Fibroblast of skin of scalp (primary cell): ENCODE results near the gene BSND.
A peak's percentile ranks its signal among the peaks of the same experiment; 100 is the strongest.

ENCODE experiments used
- DNase-seq: peaks from one replicate; pipeline ENCODE4 v3.0.0-alpha.2; 2013

BSND gene

DNA sequence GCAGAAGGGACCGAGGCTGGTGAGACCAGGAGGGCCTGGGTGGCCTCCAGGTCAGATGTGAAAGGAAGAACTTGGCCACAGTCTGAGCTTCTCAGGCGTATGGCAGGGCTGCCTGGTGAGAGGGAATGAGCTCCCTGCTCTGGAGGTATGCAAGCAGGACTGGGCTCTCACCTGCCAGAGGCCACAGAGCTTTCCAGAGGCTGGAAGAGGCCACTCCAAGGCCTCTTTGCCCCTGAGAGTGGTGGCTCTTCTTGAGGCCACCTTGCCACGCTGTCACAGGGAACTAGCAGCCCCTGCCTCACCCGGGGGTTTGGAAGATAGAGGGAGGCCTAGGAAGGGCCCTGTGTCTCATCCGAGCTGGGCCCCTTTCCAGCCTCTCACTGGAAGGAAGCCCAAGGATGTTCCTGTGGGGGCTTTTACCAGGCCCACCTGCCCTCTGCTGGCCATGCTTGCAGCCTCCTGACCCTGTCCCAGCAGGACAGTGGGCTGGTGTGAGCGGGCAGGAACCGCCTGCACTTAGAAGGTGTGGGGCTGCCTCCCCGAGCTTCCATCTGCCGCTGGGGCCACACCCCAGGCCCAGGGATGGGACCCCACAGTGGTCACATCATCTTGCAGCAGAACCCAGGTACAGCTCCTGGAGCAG, 50.7 kb downstream of the BSND start:
- DNase-seq, result no peak

DNA sequence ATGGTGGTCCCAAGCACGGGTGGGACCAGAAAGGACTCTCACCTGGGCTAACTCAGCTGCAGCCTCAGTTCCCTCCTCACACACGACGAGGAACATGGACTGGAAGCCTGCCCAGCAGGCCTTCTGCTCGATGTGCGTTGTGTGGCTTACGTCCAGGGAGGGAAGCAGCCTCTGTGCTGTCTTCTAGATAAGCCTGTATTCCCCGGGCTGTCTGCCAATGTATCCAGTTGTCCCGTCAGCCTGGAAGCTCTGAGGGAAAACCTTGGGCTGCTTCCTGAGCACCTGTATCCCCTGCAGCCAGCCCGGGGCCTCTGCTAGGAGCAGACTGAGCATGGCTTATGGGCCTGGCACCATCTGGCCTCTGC, 51.2 kb downstream of the BSND start:
- DNase-seq, result peak; percentile 38

DNA sequence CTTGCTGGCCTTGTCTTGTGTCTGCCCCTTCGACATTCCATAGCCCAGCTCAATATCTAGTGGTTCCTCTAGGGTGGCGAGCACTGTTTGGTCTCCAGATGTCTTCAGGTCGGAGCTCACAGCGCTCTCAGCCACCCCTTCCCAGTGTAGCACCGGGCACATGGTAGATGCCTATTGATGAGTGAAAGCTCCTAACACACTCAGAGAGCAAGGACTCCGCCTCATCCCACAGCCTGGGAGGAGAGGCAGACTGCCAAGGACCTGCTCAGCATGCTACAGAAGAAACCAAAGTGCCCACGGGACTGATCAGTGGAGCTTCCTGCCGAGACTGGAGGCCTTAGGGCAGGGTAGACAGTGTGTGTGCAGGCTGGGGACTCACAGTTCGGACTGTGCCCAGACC, 51.5 kb downstream of the BSND start:
- DNase-seq, result peak; percentile 81

DNA sequence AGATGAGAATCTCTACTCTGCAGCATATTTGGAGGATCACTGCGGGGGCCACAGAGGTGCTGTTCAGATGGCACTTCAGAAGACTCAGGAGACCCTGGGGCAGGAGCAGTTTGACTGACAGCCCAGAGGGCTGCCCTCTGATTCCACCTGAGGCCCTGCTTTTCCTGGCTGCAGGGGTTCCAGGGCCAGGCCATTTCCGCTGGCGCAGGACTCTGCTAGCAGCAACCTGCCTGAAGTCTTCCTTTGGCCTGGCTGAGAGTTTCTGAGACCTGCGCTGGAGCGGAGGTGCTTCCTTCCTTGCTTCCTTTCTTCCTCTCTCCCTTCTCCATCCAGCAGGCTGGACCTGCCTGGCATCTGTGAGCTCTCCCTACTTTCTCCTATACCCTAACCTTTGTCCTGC, 52.4 kb downstream of the BSND start:
- no peak for DNase-seq

DNA sequence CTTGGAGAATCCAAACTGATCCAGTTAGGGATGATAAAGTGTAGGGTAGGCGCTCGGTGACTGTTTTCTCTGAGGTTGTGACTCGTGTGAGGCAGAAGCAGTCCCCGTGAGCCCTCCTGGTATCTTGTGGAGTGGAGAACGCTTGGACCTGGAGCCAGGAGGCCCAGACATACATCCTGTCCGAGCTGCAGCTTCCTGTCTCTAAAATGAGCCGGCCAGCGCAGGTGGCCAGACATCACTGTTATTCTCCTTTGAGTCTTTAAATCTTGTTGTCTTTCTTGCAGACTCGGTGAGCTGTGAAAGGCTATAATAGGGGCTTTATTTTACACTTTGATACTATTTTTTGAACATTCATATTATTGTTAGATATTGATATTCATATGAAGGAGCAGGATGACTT, 52.9 kb downstream of the BSND start:
- no peak for DNase-seq

DNA sequence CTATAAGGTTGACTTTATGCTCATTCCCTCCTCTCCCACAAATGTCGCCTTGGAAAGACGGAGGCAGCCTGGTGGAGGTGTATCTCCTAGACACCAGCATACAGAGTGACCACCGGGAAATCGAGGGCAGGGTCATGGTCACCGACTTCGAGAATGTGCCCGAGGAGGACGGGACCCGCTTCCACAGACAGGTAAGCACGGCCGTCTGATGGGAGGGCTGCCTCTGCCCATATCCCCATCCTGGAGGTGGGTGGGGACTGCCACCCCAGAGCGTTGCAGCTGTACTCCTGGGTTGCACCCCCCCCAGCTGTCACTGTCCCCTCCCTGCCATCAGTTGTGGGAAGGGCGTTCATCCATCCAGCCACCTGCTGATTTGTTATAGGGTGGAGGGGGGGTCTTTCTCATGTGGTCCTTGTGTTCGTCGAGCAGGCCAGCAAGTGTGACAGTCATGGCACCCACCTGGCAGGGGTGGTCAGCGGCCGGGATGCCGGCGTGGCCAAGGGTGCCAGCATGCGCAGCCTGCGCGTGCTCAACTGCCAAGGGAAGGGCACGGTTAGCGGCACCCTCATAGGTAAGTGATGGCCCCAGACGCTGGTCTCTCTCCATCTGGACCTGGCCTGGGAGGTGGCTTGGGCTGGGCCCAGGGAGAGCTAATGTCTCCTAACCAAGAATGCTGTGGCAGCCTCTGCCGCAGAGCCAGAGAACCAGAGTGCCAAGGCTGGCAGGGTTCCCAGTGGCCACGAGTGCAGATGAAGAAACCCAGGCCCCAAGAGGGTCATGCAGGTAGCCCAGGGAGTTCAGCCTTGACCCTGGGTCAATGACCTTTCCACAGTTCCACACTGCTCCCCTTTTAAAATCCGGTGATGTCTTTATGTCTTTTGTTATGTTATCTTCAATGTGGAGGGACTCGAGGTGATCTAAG, 53.7 kb downstream of the BSND start:
- DNase-seq, result no peak

DNA sequence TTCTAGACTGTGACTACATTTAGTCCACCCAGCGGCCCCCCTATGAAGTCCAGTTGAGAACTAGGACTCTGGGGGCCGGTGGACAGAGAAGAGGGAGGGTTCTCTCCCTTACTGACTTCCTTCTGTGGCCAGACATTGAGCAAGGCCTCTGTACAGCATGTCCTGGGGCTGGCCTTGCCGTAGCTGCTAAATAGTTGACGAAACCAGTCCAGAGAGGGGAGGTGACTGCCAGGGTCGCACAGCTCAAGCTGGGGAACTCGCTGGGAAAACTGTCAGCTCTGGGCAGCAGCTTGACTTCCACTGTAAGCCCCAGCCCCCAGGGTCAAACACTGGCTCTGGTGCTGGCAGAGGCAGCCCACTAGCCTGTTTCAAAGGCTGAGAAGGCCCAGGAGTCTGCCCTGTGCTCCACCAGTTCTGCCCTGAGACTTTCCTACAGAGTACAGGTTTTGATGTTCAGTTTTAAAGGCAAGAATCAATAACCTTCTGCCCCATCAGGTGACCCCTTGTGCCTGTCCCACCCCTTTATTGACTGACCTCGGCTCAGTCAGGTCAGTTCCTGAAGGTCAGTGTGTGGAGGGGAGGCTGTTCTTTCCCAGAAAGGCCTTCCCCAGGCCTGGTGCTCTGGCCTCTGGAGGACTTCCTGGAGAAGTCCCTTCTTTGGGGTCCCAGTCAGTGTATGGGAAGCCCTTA, 54.7 kb downstream of the BSND start:
- DNase-seq, result no peak

DNA sequence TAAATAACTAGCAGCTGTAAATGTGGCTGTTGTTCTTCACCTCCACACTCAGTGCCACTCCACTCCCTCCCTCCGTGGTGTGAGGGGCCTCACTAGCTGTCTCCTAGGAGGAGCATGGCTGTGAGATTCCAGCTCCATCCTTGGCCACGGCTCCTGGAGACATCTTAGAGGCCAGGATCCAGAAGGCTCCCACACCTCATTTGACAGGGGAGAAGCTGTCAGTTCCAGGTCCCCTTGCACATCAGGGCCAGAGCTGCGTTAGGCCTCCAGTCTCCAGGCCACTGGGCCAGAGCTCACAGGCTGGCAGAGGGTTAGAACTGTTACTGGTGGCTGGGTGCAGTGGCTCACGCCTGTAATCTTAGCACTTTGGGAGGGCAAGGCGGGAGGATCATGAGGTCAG, 55.7 kb downstream of the BSND start:
- no peak for DNase-seq

DNA sequence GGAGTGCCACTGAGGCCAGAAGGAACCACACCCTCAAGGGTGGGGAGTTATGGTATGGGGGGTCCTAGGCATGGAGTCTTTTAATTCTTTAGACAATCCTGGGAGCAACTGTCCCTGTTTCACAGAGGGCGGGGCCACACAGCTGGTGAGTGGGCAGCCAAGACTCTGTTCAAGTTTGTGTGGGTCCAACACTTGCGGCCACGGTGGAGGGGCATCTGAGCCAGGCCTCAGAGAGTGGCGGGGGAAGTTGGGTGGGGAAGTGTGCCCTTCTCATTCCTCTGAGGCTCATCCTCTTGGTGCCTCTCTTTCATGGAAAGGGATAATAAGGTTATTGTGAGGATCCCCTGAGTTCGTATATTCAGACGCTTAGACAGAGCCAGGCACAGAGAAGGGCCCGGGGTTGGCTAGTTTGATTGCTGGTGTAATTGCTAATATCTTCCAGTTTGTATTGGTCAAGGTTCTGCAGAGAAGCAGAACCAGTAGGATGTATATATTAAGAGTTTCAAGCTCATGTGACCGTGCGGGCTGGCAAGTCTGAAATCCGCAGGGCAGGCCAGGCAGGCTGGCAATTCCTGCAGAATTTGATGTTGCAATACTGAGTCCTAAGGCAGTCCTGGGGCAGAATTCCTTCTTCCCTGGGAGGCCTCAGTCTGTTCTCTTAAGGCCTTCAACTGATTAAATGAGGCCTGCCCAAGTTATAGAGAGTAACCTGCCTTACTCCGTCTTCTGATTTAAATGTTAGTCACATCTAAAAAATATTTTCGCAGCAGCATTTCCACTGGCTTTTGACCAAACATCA, 56.5 kb downstream of the BSND start:
- no peak for DNase-seq

DNA sequence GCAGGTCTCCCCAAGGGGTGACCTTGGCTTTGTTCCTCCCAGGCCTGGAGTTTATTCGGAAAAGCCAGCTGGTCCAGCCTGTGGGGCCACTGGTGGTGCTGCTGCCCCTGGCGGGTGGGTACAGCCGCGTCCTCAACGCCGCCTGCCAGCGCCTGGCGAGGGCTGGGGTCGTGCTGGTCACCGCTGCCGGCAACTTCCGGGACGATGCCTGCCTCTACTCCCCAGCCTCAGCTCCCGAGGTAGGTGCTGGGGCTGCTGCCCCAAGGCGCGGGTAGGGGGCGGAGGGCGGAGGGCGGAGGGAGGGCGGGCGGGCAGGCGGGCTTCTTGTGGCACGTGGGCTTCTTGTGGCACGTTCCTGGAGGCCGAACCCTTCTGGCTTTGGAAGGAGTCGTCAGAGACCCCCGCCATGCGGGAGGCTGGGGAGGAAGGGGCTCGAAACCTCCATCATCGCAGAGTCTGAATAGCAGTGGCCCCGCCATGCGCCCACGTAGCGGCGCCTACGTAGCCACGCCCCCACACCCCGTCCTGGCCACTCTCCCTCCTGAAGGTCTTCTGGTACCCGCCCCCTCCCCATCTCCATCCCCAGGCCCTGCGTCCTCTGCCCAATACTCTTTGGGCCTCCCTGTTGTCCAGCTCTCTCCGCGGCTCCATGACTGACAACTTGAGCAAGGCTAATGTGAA, 57.4 kb downstream of the BSND start:
- no peak for DNase-seq

DNA sequence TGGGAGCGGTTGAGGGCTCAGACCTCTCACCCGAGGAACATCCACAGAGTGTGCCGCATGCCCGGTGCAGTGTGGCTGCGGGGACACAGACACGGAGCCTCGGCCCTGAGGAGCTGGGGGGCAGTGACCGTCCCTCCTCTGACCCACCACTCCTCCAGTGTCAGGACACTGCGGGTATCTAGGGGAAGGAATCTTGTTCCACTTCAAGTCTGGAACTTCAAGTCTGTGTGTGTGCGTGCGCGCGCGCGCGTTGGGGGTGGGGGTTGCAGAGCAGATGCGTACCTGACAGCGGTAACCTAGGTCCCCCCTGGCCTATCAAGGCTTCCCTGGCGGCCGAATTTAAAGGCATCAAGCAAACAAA, 57.9 kb downstream of the BSND start:
- no peak for DNase-seq

DNA sequence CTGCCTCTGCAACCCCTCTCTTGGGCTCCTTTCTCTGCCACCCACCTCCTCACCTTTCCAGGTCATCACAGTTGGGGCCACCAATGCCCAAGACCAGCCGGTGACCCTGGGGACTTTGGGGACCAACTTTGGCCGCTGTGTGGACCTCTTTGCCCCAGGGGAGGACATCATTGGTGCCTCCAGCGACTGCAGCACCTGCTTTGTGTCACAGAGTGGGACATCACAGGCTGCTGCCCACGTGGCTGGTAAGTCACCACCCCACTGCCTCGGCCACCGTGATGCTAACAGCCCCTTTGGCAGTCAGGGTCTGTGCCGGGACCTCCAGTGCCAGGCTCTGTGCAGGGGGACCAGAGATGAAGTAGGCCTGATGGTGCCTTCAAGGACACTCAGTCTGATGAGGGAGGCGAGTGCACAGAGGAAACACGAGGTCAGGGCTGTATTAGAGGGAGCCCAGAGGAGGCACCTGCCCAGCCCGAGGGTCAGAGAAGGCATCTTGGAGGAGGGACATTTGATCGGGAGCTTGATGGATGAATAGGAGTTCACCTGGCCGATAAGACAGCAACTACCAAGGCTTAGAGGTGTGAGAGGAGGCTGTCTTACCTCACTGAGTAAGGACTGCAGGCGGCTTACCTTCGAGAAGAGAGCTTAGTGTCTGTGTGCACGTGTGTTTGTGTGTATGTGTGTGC, 58.7 kb downstream of the BSND start:
- DNase-seq, result no peak

DNA sequence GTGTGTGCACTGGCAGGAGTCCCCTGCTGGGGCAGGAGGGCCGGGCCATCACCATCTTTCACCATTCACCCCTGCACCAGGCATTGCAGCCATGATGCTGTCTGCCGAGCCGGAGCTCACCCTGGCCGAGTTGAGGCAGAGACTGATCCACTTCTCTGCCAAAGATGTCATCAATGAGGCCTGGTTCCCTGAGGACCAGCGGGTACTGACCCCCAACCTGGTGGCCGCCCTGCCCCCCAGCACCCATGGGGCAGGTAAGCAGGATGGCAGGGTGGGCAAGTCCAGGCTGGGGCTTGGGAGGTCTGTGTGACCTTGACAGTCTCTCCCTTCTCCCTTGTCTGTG, 59.2 kb downstream of the BSND start:
- DNase-seq, result no peak

DNA sequence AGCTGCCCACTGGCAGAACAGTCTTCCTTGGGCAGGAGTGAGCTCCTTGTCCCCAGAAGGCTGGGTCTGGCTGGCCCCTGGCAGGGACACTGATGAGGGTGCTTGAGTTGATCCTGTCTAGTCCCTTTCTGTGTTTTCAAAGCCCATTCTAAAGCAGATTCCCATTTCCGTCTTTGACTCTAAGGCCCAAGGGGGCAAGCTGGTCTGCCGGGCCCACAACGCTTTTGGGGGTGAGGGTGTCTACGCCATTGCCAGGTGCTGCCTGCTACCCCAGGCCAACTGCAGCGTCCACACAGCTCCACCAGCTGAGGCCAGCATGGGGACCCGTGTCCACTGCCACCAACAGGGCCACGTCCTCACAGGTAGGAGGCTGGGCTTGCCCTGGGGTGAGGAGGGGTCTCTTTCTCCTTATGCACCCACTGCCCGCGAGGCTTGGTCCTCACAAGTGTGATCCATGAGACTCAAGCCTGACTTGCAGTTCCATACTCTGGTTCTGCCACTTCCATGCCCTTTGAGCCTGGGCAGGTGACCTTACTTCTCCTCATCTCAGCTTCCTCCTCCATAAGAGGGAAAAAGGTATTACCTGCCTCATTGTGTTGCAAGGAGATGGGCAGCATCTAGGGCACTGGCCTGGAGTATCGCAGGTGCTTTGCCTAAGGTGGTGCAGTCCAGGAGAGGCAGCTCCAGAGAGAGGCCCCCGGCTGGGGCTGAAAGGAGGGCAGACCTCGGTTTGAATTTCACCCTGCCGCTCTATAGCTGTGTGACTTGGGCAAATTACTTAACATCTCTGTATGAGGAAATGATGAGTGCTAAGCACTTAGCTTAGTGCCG, 60.8 kb downstream of the BSND start:
- DNase-seq, result no peak

DNA sequence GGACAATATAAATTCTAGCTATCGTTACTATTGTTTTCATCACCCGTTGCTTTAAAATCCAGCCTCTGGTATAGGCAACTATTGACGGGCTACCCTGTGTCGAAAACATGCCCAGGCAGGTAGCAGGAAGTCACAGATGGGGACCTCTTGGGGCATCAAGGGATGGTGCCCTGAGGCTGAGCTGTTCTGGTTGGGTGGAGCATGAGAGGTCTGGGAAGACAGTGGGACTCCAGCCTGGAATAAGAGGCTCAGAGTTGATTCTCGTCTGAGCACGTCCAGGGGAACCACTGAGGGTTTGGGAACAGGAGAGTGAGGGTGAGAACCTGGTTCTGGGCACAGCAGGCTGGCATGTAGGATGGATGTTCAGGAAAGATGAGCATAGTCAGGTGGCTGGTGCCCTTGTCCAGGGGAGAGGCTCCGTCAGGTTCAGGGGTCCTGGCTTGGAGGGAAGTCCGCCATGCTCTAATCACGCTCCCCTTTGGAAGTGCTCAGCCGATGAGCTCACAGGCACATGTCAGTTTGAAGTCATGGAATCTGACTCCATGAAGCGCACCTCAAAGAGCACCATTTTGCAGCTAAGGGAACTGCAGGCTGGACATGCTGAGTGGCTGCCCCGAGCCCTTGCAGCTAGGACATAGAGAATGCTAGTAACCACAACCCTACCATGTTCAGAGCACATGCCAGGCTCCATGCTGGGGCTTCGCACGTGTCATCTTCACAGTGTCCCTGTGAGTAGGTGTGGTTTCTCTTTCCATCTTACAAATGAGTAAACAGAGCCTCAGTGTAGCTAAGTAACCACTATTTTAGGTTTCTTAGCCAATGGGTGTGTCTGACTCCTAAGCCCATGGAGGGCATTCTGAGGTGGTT, 61.6 kb downstream of the BSND start:
- DNase-seq, result peak; percentile 45

DNA sequence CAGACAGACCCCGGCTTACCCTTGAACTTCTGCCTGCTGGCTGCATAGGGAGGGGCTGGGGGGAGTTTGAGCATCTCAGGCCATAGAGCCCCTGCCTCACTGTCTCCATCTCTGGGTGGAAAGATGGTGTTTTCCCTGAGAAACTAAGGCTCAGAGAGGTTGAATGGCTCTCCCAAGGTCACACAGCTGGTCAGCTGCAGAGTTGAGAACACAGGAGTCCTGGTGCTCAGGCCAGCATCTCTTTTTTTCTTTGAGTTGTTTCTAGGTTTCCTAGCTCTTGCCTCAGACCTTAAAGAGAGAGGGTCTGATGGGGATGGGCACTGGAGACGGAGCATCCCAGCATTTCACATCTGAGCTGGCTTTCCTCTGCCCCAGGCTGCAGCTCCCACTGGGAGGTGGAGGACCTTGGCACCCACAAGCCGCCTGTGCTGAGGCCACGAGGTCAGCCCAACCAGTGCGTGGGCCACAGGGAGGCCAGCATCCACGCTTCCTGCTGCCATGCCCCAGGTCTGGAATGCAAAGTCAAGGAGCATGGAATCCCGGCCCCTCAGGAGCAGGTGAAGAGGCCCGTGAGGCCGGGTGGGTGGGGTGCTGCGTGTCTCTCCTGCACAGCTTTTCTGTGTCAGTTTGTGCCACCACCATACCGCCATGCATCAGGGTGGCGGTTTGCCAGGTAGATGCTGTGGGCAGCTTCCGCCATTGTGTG, 62.4 kb downstream of the BSND start:
- DNase-seq, result no peak
